NB4 (cell line): Measurements from ENCODE around the gene FOXB1.

Experiments used
- DNase-seq: peaks from one replicate; pipeline ENCODE4 v3.0.0; 2010; ENCODE audit warnings: low read depth
- H3K4me3 ChIP-seq: one replicate; pipeline ENCODE4 v1.5.1; 2011; ENCODE audit warnings: mild to moderate bottlenecking, low read depth, low read length, moderate library complexity
- MYC ChIP-seq: IDR thresholded peaks from 2 replicates; pipeline ENCODE4 v1.6.1; 2011; ENCODE audit warnings: low read depth, low read length
- POLR2A ChIP-seq: IDR thresholded peaks from 2 replicates; pipeline ENCODE4 v1.6.1; 2011; ENCODE audit warnings: mild to moderate bottlenecking; ENCODE audit not compliant: insufficient read length; ENCODE audit errors: extremely low read depth
- TF ChIP-seq, protein P1 (sequence below): IDR thresholded peaks from 2 replicates; pipeline ENCODE4 v1.6.1; 2011; ENCODE audit warnings: low read depth, low read length
- TF ChIP-seq, protein P2 (sequence below): IDR thresholded peaks from one replicate; pipeline ENCODE4 v1.5.1; 2012; ENCODE audit warnings: low read depth, low read length

The FOXB1 gene

DNA sequence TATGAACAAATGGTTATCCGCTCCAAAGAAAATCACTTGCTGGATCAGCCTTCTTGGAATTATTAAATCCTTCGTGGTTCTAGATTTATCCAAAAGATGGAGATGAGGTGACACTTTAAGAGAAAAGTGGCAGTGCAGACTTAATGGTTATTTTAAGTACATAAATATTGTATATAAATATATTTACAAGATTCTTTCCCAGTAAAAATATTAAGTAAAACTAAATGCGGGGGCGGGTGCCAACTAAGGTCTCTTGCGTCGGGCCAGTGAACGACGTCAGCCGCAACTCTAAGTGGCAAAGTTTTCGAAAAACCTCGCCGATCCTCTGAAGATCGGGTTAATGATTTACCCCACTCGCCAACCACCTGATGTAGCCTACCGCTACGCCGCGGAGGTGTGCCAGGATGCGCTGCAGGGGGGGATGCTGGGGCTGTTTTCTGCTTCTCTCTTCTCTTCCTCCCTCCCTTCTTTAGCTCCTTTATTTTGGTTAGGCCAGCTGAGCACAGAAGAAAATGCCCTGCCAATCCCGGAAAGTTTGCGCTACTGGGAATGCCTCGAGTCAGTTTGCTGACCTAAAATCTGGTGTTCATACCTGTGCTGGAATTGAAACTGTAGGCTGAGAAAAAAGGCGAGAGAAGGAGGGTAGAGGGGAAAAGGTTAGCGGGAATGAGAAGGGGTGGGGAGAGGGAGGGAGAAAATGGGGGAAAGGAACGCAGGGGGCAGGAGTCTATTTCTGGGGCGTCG, 7.6 kb upstream of the FOXB1 start:
- no peak for DNase-seq

DNA sequence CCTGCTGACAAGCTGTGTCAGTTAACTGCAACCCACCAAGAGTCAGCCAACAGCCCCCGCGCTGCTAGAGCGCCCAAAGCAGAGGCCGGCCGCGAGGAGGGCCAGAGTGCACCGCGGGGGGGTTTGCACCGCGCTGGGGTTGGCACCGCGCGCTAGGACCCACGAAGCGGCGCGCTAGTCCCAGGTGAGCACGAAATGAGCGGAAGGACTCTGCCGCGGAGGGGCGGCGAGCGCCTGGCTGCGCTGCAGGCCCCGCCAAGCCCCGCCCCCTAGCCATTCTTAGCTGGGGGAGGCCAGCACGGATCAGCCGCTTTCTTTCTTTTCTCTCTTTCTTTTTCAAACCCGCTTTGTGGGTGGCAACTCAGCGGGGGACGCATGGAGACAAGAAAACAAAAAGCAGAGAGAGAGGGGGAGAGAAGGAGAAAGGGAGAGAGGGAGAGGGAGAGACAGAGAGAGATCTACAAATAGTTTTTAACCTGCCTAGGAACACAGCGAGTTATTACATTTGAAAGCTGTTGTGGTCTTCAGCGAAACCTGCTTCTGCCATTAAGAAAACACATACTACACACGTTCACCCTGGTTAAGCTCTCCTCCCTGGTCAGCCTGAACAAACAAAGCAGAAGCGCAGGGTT, 6.9 kb upstream of the FOXB1 start:
- DNase-seq: peak; percentile 52
- TF ChIP-seq POLR2A: no peak
- TF ChIP-seq, protein P1, sequence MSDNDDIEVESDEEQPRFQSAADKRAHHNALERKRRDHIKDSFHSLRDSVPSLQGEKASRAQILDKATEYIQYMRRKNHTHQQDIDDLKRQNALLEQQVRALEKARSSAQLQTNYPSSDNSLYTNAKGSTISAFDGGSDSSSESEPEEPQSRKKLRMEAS: no peak
- TF ChIP-seq MYC: no peak
- TF ChIP-seq, protein P2, sequence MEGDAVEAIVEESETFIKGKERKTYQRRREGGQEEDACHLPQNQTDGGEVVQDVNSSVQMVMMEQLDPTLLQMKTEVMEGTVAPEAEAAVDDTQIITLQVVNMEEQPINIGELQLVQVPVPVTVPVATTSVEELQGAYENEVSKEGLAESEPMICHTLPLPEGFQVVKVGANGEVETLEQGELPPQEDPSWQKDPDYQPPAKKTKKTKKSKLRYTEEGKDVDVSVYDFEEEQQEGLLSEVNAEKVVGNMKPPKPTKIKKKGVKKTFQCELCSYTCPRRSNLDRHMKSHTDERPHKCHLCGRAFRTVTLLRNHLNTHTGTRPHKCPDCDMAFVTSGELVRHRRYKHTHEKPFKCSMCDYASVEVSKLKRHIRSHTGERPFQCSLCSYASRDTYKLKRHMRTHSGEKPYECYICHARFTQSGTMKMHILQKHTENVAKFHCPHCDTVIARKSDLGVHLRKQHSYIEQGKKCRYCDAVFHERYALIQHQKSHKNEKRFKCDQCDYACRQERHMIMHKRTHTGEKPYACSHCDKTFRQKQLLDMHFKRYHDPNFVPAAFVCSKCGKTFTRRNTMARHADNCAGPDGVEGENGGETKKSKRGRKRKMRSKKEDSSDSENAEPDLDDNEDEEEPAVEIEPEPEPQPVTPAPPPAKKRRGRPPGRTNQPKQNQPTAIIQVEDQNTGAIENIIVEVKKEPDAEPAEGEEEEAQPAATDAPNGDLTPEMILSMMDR: no peak
- peak overlapping the region; percentile 50 for H3K4me3 ChIP-seq

More for the DNA sequence above, 7.6 kb upstream of the FOXB1 start:
- no peak overlapping the region for H3K4me3 ChIP-seq
- TF ChIP-seq, protein P1: no peak
- TF ChIP-seq MYC: no peak
- TF ChIP-seq, protein P2: no peak
- no peak for TF ChIP-seq POLR2A

DNA sequence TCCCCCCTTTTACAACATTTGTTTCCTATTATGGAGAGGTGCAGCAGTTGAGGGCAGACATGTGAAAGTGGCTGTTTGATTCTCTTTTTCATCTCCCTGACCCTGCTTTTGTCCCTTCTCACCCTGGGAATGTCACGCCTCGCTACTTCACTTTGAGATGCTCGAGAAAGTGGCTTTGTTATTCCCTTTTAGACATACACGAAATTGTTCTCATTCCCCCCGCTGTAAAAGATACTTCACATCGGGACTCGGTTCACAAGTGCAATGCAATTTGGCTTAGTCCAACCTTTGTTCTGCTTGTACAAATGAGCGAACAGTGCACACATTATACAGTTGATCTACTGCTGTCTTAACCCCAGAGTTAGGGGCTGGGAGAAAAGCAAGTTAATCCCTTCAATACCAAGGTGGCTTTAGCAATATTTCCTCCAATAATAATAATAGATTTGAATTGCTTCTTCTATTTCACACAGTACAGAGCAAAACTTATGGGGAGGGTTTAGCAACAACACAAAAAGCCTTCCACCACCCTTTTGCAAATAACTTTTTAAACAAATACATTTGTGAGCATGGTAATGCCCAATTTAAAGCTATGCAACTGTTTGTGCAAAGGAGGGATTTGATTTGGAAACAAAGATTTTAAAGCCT, 5.7 kb upstream of the FOXB1 start:
- H3K4me3 ChIP-seq: no peak overlapping the region
- TF ChIP-seq POLR2A: no peak
- TF ChIP-seq, protein P1: no peak
- TF ChIP-seq, protein P2: no peak
- no peak for TF ChIP-seq MYC
- DNase-seq: no peak

DNA sequence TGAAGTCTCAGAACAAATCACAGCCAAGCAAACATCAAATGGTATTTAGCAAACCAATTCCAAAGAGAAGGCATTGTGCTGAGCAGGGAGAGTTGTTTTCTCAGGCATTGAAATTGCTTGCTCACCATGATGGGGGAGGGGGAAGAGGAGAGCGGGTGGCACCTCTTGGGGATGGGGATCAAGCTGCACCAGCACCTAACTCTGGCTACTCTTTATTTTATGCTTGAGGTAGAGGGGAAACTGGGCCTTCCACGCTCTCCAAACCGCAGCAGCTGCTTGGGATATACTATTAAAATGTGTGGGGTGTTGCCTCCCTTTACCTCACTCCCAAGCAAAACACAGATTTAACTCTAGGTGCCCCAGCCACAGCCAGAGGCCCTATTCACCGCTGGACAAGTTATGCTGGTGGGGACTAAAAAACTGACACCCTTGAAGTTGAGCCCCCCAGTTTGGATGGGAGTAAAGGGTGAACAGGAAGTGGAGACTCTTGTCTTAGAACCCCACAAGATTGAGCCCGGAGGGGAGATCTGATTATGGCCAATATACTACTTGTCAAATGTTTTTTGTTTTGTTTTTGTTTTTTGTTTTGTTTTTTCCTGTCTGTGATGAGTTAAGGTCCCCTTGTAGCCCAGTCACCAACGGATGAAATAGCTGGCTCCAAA, 5.0 kb upstream of the FOXB1 start:
- no peak for DNase-seq
- no peak overlapping the region for H3K4me3 ChIP-seq
- no peak for TF ChIP-seq MYC
- TF ChIP-seq POLR2A: no peak
- TF ChIP-seq, protein P1: no peak
- TF ChIP-seq, protein P2: no peak

DNA sequence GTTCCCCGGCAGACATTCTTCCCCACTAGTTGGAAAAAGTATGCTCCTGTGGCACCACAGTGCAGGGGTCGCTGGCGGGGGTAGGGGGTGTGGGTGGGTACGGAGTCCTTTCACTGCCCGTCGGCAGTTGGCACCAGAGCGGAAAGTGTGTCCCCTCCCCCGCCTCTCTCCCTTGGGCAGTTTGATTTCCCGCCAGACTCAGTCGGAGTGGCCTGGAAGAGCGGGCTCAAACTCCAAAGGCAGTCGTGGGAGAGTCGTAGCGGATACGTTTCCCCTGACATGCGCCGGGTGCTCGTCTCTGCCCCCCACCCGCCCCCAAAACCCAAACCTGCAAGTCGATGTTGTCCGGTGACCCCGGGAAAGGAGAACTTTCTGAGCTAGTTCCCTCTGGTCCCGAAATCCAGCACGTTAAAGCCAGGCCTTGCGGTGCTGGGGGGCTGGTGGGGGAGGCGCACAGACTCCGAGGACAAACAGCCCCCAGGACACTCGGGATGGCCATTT, 4.4 kb upstream of the FOXB1 start:
- DNase-seq: no peak
- TF ChIP-seq, protein P1: no peak
- no peak for TF ChIP-seq MYC

More for the DNA sequence above, 4.4 kb upstream of the FOXB1 start:
- H3K4me3 ChIP-seq: no peak overlapping the region
